Measurements from ENCODE around the gene NAT16.
"Not testable (repeated sequence)": the region's sequence is repeated elsewhere in the genome, so short reads cannot be mapped to it uniquely, and the experiment has no call there.

Gene NAT16

DNA sequence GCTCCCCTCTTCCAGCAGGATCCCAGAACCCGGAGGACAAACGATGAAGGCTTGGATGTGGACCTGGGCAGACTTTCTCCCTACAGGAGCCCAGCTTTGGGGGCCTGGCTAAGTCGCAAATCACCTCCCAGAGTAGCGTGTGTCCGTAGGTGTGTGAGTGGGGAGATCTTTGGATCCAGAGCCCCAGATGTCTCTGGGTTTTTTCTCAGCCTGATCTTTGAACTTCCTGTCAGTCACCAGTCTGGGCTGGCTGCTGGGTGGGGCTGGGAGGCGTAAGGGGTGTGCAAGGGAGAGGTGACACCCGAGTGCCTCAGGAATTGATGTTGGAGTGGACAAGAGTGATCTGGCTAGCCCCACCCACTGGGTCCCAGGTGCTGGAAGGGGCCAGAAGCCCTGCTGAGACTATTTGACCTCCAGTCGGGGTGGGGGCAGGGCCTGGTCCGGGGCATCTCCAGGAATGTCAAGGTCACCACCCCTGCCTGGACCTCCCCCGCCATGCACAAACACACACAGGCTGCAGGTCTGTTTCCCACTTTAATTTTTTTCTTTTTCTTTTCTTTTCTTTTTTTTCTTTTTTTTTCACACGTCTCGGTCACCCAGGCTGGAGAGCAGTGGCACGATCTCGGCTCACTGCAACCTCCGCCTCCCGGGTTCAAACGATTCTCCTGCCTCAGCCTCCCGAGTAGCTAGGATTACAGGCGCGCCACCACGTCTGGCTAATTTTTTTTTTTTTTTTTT, 20.9 kb upstream of the NAT16 start, which contains the start of gene MOGAT3:
Gene MOGAT3 (minus strand): TSS at position 175 of the 738 bp plus-strand sequence. CDS start 182 bp downstream, outside the sequence.
- no peak for TF ChIP-seq EZH2phosphoT487 (IDR thresholded peaks at IDR 0.05; ENCODE audit: low read depth)
- TF ChIP-seq, protein P1, sequence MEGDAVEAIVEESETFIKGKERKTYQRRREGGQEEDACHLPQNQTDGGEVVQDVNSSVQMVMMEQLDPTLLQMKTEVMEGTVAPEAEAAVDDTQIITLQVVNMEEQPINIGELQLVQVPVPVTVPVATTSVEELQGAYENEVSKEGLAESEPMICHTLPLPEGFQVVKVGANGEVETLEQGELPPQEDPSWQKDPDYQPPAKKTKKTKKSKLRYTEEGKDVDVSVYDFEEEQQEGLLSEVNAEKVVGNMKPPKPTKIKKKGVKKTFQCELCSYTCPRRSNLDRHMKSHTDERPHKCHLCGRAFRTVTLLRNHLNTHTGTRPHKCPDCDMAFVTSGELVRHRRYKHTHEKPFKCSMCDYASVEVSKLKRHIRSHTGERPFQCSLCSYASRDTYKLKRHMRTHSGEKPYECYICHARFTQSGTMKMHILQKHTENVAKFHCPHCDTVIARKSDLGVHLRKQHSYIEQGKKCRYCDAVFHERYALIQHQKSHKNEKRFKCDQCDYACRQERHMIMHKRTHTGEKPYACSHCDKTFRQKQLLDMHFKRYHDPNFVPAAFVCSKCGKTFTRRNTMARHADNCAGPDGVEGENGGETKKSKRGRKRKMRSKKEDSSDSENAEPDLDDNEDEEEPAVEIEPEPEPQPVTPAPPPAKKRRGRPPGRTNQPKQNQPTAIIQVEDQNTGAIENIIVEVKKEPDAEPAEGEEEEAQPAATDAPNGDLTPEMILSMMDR (IDR thresholded peaks at IDR 0.05; ENCODE audit: low read depth, low read length), result no peak
- no peaks in the 10 kb centered on the region for H3K27me3 ChIP-seq (ENCODE audit: low read depth, low read length)
- H3K9ac ChIP-seq (ENCODE audit: low read length), result no peak within 1 kb of the TSS
- H3K4me2 ChIP-seq (ENCODE audit: low read length), result no peak within 1 kb of the TSS
- H3K4me1 ChIP-seq (ENCODE audit: low read length), result no peaks in the 10 kb centered on the region
- no peak within 1 kb of the TSS for H3K4me3 ChIP-seq (ENCODE audit: low read length)
- H3K27ac ChIP-seq (ENCODE audit: low read length), result no peak within 1 kb of the TSS
- no peaks in the 10 kb centered on the region for H3K79me2 ChIP-seq (ENCODE audit: low read length)
- no peaks in the 10 kb centered on the region for H3K36me3 ChIP-seq (replicated peaks; ENCODE audit: low read depth, low read length)
- no peaks in the 10 kb centered on the region for H3K9me3 ChIP-seq (ENCODE audit: insufficient read depth, low read length)
- H2AFZ ChIP-seq (ENCODE audit: low read depth, low read length), result no peak within 1 kb of the TSS
- no peaks in the 10 kb centered on the region for H4K20me1 ChIP-seq (ENCODE audit: insufficient read depth, low read length)

DNA sequence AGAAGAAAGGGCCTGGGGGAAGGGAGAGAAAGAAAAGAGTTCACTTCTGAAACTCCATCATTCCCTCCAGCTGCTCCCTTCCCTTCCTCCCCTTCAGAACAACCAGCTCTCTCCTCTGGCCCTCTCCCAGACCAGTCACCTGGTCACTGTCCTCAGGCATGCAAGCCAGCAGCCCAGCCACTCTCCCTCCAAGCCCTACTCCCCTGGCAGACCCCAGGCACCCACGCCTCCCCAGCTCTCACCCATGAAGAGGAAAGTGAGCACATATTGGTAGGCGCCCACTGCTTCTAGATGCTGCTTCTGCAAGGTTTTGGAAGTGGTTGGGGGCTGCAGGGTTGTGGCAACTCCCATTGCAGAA, 20.4 kb upstream of the NAT16 start:
- no peaks in the 10 kb centered on the region for H3K9me3 ChIP-seq (ENCODE audit: insufficient read depth, low read length)
- H3K9ac ChIP-seq (ENCODE audit: low read length), result no peak overlapping the region
- TF ChIP-seq EZH2phosphoT487 (IDR thresholded peaks at IDR 0.05; ENCODE audit: low read depth), result no peak
- TF ChIP-seq, protein P1 (IDR thresholded peaks at IDR 0.05; ENCODE audit: low read depth, low read length), result no peak
- H3K27me3 ChIP-seq (ENCODE audit: low read depth, low read length), result no peaks in the 10 kb centered on the region
- H4K20me1 ChIP-seq (ENCODE audit: insufficient read depth, low read length), result no peaks in the 10 kb centered on the region
- H3K4me1 ChIP-seq (ENCODE audit: low read length), result no peaks in the 10 kb centered on the region
- no peaks in the 10 kb centered on the region for H3K36me3 ChIP-seq (replicated peaks; ENCODE audit: low read depth, low read length)
- H3K4me3 ChIP-seq (ENCODE audit: low read length), result no peak overlapping the region
- H3K27ac ChIP-seq (ENCODE audit: low read length), result no peak overlapping the region
- no peak overlapping the region for H3K4me2 ChIP-seq (ENCODE audit: low read length)
- no peaks in the 10 kb centered on the region for H3K79me2 ChIP-seq (ENCODE audit: low read length)
- no peak overlapping the region for H2AFZ ChIP-seq (ENCODE audit: low read depth, low read length)

DNA sequence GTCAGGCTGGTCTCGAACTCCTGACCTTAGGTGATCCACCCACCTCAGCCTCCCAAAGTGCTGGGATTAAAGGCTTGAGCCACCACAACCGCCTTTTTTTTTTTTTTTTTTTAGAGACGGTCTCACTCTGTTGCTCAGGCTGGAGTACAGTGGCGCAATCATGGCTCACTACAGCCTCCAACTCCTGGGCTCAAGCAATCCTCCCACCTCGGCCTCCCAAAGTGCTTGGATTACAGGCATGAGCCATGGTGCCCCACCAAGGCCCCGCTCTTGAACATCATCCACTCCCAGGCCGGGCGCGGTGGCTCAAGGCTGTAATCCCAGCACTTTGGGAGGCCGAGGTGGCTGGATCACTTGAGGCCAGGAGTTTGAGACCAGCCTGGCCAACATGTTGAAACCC, 19.4 kb upstream of the NAT16 start:
- not testable (repeated sequence) for H3K27me3 ChIP-seq (ENCODE audit: low read depth, low read length); H3K4me2 ChIP-seq (ENCODE audit: low read length); H3K27ac ChIP-seq (ENCODE audit: low read length); H3K9me3 ChIP-seq (ENCODE audit: insufficient read depth, low read length); H4K20me1 ChIP-seq (ENCODE audit: insufficient read depth, low read length); H2AFZ ChIP-seq (ENCODE audit: low read depth, low read length); H3K36me3 ChIP-seq (replicated peaks; ENCODE audit: low read depth, low read length); H3K4me3 ChIP-seq (ENCODE audit: low read length); H3K4me1 ChIP-seq (ENCODE audit: low read length); H3K79me2 ChIP-seq (ENCODE audit: low read length); H3K9ac ChIP-seq (ENCODE audit: low read length)

DNA sequence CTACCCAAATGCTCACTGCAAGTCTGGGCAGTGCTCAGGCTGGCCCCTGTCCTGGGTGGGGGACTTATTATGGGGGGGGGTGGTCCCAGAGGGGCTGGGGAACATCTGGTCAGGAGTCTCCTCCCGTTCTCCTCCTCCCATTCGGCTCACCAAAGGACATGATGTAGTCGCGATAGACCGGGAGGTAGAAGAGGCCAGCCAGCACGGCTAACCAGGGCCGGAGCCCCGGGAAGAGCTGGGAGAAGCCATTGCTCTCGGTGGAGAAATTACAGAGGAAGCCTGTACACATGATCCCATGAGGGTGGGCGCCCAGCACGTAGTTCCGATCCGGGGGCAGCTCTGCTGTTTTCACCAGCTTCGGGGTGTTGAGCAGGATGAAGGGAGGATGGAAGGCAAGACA, 18.4 kb upstream of the NAT16 start:
- Histone ChIP-seq H3K4me3 (ENCODE audit: low read length) (no peak overlapping the region), H3K27ac (ENCODE audit: low read length) (no peak overlapping the region), H4K20me1 (ENCODE audit: insufficient read depth, low read length) (no peaks in the 10 kb centered on the region), H3K9me3 (ENCODE audit: insufficient read depth, low read length) (no peaks in the 10 kb centered on the region), H3K4me2 (ENCODE audit: low read length) (no peak overlapping the region), H2AFZ (ENCODE audit: low read depth, low read length) (no peak overlapping the region), H3K9ac (ENCODE audit: low read length) (no peak overlapping the region), H3K36me3 (replicated peaks; ENCODE audit: low read depth, low read length) (no peaks in the 10 kb centered on the region), H3K4me1 (ENCODE audit: low read length) (no peaks in the 10 kb centered on the region), H3K27me3 (ENCODE audit: low read depth, low read length) (no peaks in the 10 kb centered on the region), H3K79me2 (ENCODE audit: low read length) (no peaks in the 10 kb centered on the region)
- TF ChIP-seq, protein P1 (IDR thresholded peaks at IDR 0.05; ENCODE audit: low read depth, low read length), result no peak
- TF ChIP-seq EZH2phosphoT487 (IDR thresholded peaks at IDR 0.05; ENCODE audit: low read depth), result no peak

Measured in OCI-LY3 (cell line).